Measurements from ENCODE around the gene NUDT8. TPM values are rescaled to one million over a fixed set of nuclear protein-coding genes. Genes with fewer than 3 reads are reported as not detected.

NUDT8 gene
- total RNA-seq, 1 donor from 2014 or later: 3.0 TPM

DNA sequence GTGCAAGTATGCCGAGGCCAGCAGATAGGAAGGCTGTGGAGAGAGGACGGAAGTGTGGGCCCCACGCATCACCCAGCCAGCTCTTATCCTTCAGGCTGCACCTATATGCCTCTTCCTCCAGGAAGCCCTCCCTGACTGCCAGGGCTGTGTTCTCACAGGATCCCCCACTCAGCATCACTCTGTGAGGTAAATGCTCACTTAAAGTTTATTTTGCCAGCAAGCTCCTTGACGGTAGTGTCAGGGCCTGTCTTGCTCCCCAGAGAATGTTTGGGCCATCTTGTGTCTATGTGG, 5.4 kb upstream of the NUDT8 start:
- Mint-ChIP-seq H3K4me1 (ENCODE audit: low read depth, unreplicated experiment) (no peaks in the 10 kb centered on the region), H3K27ac (ENCODE audit: unreplicated experiment) (no peak overlapping the region), H3K27me3 (ENCODE audit: low read depth, unreplicated experiment) (peaks cover 12% of the 10 kb centered on the region), H3K9me3 (ENCODE audit: unreplicated experiment) (peaks cover 2% of the 10 kb centered on the region), H3K4me3 (ENCODE audit: unreplicated experiment) (no peak overlapping the region), H3K36me3 (ENCODE audit: low read depth, unreplicated experiment) (no peaks in the 10 kb centered on the region)
- FAIRE-seq (no peak), DNase-seq (ENCODE audit: low read depth) (no peak)
- H2AFZ ChIP-seq (ENCODE audit: low read depth, low read length): no peak overlapping the region
- H3K4me1 ChIP-seq (ENCODE audit: insufficient read depth, low read length): peaks cover 4% of the 10 kb centered on the region
- no peaks in the 10 kb centered on the region for H4K20me1 ChIP-seq (ENCODE audit: insufficient read depth, low read length)
- no peaks in the 10 kb centered on the region for H3K79me2 ChIP-seq (ENCODE audit: insufficient read depth, low read length)
- H3K27me3 ChIP-seq (ENCODE audit: insufficient read depth, low read length): no peaks in the 10 kb centered on the region
- no peaks in the 10 kb centered on the region for H3K9me3 ChIP-seq (ENCODE audit: insufficient read depth, low read depth, low read length)
- H3K4me3 ChIP-seq (ENCODE audit: insufficient read depth, low read depth, low read length): no peak overlapping the region
- no peak overlapping the region for H3K4me2 ChIP-seq (ENCODE audit: low read length)
- H3K36me3 ChIP-seq (ENCODE audit: insufficient read depth, low read length): no peaks in the 10 kb centered on the region
- no peak overlapping the region for H3K27ac ChIP-seq (ENCODE audit: low read depth, low read length)
- no peak overlapping the region for H3K9ac ChIP-seq (ENCODE audit: low read length)
- no peak for TF ChIP-seq EZH2 (IDR thresholded peaks at IDR 0.05; ENCODE audit: insufficient read depth, low read length)
- no peak for TF ChIP-seq CTCF (IDR thresholded peaks at IDR 0.05; ENCODE audit: insufficient read depth, low read depth, low read length)

- no peaks in the 10 kb centered on the region for H3K9me3 ChIP-seq (ENCODE audit: insufficient read depth, low read depth, low read length)
- H3K4me1 Mint-ChIP-seq (ENCODE audit: low read depth, unreplicated experiment): no peaks in the 10 kb centered on the region
- H4K20me1 ChIP-seq (ENCODE audit: insufficient read depth, low read length): no peaks in the 10 kb centered on the region
- peaks cover 2% of the 10 kb centered on the region for H3K9me3 Mint-ChIP-seq (ENCODE audit: unreplicated experiment)
- FAIRE-seq (no peak), DNase-seq (ENCODE audit: low read depth) (no peak)
- H3K36me3 Mint-ChIP-seq (ENCODE audit: low read depth, unreplicated experiment): no peaks in the 10 kb centered on the region
- H3K27me3 ChIP-seq (ENCODE audit: insufficient read depth, low read length): no peaks in the 10 kb centered on the region
- H3K4me3 Mint-ChIP-seq (ENCODE audit: unreplicated experiment): no peak overlapping the region
- no peak overlapping the region for H3K27ac Mint-ChIP-seq (ENCODE audit: unreplicated experiment)
- H3K79me2 ChIP-seq (ENCODE audit: insufficient read depth, low read length): no peaks in the 10 kb centered on the region
- H3K4me1 ChIP-seq (ENCODE audit: insufficient read depth, low read length): peaks cover 5% of the 10 kb centered on the region
- no peak overlapping the region for H2AFZ ChIP-seq (ENCODE audit: low read depth, low read length)
- H3K9ac ChIP-seq (ENCODE audit: low read length): no peak overlapping the region
- no peak overlapping the region for H3K27ac ChIP-seq (ENCODE audit: low read depth, low read length)
- H3K27me3 Mint-ChIP-seq (ENCODE audit: low read depth, unreplicated experiment): peaks cover 8% of the 10 kb centered on the region
- H3K36me3 ChIP-seq (ENCODE audit: insufficient read depth, low read length): no peaks in the 10 kb centered on the region
- H3K4me2 ChIP-seq (ENCODE audit: low read length): no peak overlapping the region
- no peak overlapping the region for H3K4me3 ChIP-seq (ENCODE audit: insufficient read depth, low read depth, low read length)
- no peak for TF ChIP-seq CTCF (IDR thresholded peaks at IDR 0.05; ENCODE audit: insufficient read depth, low read depth, low read length)
- no peak for TF ChIP-seq EZH2 (IDR thresholded peaks at IDR 0.05; ENCODE audit: insufficient read depth, low read length)
Observed at GRCh38 chr11:67634366-67635230, 4.9 kb upstream of the NUDT8 start.

DNA sequence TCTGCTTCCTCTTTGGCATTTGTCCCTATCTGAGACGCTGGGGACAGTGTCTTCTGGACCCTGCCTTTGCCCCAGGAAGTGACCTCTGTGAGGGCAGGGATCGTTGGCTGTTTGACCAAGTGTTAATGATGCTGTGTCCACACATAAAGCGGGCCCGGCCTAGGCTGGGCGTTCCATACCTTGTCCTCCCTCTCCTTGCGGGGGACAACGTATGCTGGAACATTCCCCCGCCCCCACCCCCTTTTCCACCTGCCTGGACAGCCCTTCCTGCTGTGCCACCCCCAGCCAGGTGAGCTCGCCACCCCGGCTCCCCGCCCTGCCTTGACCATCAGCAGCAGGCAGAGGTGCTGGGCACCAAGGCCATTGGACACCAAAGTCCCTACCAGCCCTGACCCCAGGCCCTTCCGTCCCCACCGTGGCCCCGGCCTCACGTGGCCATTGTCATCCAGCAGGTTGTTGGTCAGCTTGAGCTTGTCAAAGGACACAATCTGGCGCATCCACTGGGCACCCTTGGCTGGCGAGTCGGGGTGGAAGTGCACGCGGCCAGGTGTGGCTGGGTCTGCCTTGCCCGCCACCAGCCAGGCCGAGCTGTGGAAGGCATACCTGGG, 4.1 kb upstream of the NUDT8 start:
- Histone ChIP-seq H3K4me1 (ENCODE audit: insufficient read depth, low read length) (peaks cover 8% of the 10 kb centered on the region), H3K79me2 (ENCODE audit: insufficient read depth, low read length) (no peaks in the 10 kb centered on the region), H3K36me3 (ENCODE audit: insufficient read depth, low read length) (no peaks in the 10 kb centered on the region), H4K20me1 (ENCODE audit: insufficient read depth, low read length) (no peaks in the 10 kb centered on the region), H3K9me3 (ENCODE audit: insufficient read depth, low read depth, low read length) (no peaks in the 10 kb centered on the region), H2AFZ (ENCODE audit: low read depth, low read length) (no peak overlapping the region), H3K27ac (ENCODE audit: low read depth, low read length) (no peak overlapping the region), H3K9ac (ENCODE audit: low read length) (no peak overlapping the region), H3K4me3 (ENCODE audit: insufficient read depth, low read depth, low read length) (no peak overlapping the region), H3K27me3 (ENCODE audit: insufficient read depth, low read length) (no peaks in the 10 kb centered on the region), H3K4me2 (ENCODE audit: low read length) (no peak overlapping the region)
- Mint-ChIP-seq H3K4me3 (ENCODE audit: unreplicated experiment) (no peak overlapping the region), H3K27ac (ENCODE audit: unreplicated experiment) (no peak overlapping the region), H3K9me3 (ENCODE audit: unreplicated experiment) (peaks cover 2% of the 10 kb centered on the region), H3K4me1 (ENCODE audit: low read depth, unreplicated experiment) (no peaks in the 10 kb centered on the region), H3K36me3 (ENCODE audit: low read depth, unreplicated experiment) (no peaks in the 10 kb centered on the region), H3K27me3 (ENCODE audit: low read depth, unreplicated experiment) (peaks cover 8% of the 10 kb centered on the region)
- FAIRE-seq: no peak
- DNase-seq (ENCODE audit: low read depth): no peak
- TF ChIP-seq CTCF (IDR thresholded peaks at IDR 0.05; ENCODE audit: insufficient read depth, low read depth, low read length) (no peak), EZH2 (IDR thresholded peaks at IDR 0.05; ENCODE audit: insufficient read depth, low read length) (no peak)

All from astrocyte (in vitro differentiated cells and primary cell).